Thyroid gland (tissue), 4 donors: ENCODE measurements around the gene CACNG7. TPM values are rescaled to one million over a fixed set of nuclear protein-coding genes. Genes with fewer than 3 reads are reported as not detected.

Experiments
- DNase-seq, 2 donors: peaks; one replicate each; pipeline ENCODE4 v3.0.0-alpha.2; 2019
- H3K27ac ChIP-seq, 3 donors: fragments of 200-600 bp; sonication (generic); 1 replicate in 2 of 3; 2 replicates in 1 of 3; pipeline ENCODE4 v1.5.1; 2016 to 2019; ENCODE audit warnings: mild to moderate bottlenecking in 1 of 3, moderate library complexity in 1 of 3
- H3K27me3 ChIP-seq: fragments of 200-600 bp; sonication (generic); one replicate; pipeline ENCODE4 v1.5.1; 2019
- H3K36me3 ChIP-seq, 2 donors: fragments of 200-600 bp; sonication (generic); one replicate each; pipeline ENCODE4 v1.5.1; 2016 to 2019
- H3K4me1 ChIP-seq, 2 donors: fragments of 200-600 bp; sonication (generic); one replicate each; pipeline ENCODE4 v1.5.1; 2017 to 2019
- H3K4me3 ChIP-seq, 3 donors: fragments of 200-600 bp; sonication (generic); replicated peaks in 1 of 3; 1 replicate in 2 of 3; 2 replicates in 1 of 3; pipeline ENCODE4 v1.5.1; 2016; ENCODE audit warnings: mild to moderate bottlenecking in 1 of 3
- H3K9me3 ChIP-seq: fragments of 200-600 bp; sonication (generic); one replicate; pipeline ENCODE4 v1.5.1; 2017
- POLR2A ChIP-seq, 2 donors: fragments of 450-650 bp; IDR thresholded peaks; one replicate each; pipeline ENCODE4 v1.6.1; 2017; ENCODE audit warnings: antibody characterized with exemption in 2 of 2, mild to moderate bottlenecking in 2 of 2, moderate library complexity in 1 of 2
- WGBS, 2 donors: methylation state at CpG; one replicate each; pipeline ENCODE4 v1.1.5; 2017; 5-methylcytosine and 5-hydroxymethylcytosine counted together
- intact Hi-C: fragments of 100-400 bp; cut with DNase I; formaldehyde crosslinking; loops from one replicate; pipeline ENCODE4 v1.15.1; 2023
- total RNA-seq, 4 donors: library from RNA; depleted of rRNA; stranded (reverse); fragments of >200 nt; gene quantifications; one replicate each; pipeline ENCODE4 v1.2.3, GENCODE V29; 2016
- TF ChIP-seq, protein P1 (sequence below), 6 experiments: fragments of 200-600 bp in 3 of 6; fragments of 450-650 bp in 3 of 6; sonication (generic) in 3 of 6; IDR thresholded peaks; one replicate each; pipeline ENCODE4 v1.5.1; 2016 to 2019; ENCODE audit warnings: antibody characterized with exemption in 6 of 6, mild to moderate bottlenecking in 2 of 6, inconsistent platforms in 1 of 6, moderate library complexity in 1 of 6

The CACNG7 gene
- total RNA-seq, 4 donors from 2014 or later = not detected

DNA sequence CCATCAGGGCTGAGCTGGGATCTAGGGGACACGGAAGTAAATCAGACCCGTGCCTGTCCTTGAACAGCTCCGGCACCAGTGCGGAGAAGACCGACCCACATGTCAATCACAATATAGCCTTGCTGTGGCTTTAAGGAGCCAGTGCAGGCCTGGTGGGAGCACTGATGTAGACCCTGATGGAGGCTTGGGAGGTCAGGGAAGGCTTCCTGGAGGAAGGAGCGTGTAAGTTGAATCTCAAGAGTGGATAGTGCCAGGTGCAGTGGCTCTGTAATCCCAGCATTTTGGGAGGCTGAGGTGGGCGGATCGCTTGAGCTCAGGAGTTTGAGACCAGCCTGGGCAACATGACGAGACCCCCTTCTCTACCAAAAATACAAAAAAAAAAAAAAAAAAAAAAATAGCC is 42.9 kb downstream of the CACNG7 start:
- 80 to 87% methylated on average over 9 of the region's 9 CpGs for WGBS, 2 donors
- Histone ChIP-seq H3K4me3 (no peak overlapping the region), H3K27me3 (no peaks in the 10 kb centered on the region), H3K36me3 (no peaks in the 10 kb centered on the region), H3K9me3 (no peaks in the 10 kb centered on the region), H3K4me1 (no peaks in the 10 kb centered on the region), H3K27ac (no peak overlapping the region)
- TF ChIP-seq POLR2A (IDR thresholded peaks at IDR 0.05) = no peak
- TF ChIP-seq, protein P1, sequence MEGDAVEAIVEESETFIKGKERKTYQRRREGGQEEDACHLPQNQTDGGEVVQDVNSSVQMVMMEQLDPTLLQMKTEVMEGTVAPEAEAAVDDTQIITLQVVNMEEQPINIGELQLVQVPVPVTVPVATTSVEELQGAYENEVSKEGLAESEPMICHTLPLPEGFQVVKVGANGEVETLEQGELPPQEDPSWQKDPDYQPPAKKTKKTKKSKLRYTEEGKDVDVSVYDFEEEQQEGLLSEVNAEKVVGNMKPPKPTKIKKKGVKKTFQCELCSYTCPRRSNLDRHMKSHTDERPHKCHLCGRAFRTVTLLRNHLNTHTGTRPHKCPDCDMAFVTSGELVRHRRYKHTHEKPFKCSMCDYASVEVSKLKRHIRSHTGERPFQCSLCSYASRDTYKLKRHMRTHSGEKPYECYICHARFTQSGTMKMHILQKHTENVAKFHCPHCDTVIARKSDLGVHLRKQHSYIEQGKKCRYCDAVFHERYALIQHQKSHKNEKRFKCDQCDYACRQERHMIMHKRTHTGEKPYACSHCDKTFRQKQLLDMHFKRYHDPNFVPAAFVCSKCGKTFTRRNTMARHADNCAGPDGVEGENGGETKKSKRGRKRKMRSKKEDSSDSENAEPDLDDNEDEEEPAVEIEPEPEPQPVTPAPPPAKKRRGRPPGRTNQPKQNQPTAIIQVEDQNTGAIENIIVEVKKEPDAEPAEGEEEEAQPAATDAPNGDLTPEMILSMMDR (IDR thresholded peaks at IDR 0.05) = no peak
- intact Hi-C loops = no loop called here
- DNase-seq = no peak

DNA sequence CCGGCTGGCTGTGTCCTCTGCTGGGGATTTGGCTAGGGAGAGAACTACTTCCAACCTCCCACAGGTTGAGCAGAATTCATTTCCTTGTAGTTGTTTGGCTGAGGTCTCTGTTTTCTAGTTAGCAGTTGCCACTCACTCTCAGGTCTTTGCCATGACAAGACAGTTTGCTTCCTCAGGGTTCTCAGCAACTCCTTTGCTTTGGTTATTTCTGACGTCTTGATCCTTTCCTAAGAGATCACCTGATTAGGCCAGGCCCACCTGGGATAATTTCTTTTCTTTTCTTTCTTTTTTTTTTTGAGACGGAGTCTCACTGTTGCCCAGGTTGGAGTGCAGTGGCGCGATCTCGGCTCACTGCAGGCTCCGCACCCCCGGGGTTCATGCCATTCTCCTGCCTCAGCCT is 44.3 kb downstream of the CACNG7 start:
- DNase-seq = no peak
- WGBS, 2 donors = 91 to 94% methylated on average over 8 of the region's 8 CpGs
- TF ChIP-seq, protein P1 (IDR thresholded peaks at IDR 0.05) = no peak
- TF ChIP-seq POLR2A (IDR thresholded peaks at IDR 0.05) = no peak
- Histone ChIP-seq H3K4me3 (no peak overlapping the region), H3K27me3 (peaks cover 9% of the 10 kb centered on the region), H3K9me3 (no peaks in the 10 kb centered on the region), H3K27ac (no peak overlapping the region), H3K36me3 (no peaks in the 10 kb centered on the region), H3K4me1 (no peaks in the 10 kb centered on the region)
- intact Hi-C loops = no loop called here

DNA sequence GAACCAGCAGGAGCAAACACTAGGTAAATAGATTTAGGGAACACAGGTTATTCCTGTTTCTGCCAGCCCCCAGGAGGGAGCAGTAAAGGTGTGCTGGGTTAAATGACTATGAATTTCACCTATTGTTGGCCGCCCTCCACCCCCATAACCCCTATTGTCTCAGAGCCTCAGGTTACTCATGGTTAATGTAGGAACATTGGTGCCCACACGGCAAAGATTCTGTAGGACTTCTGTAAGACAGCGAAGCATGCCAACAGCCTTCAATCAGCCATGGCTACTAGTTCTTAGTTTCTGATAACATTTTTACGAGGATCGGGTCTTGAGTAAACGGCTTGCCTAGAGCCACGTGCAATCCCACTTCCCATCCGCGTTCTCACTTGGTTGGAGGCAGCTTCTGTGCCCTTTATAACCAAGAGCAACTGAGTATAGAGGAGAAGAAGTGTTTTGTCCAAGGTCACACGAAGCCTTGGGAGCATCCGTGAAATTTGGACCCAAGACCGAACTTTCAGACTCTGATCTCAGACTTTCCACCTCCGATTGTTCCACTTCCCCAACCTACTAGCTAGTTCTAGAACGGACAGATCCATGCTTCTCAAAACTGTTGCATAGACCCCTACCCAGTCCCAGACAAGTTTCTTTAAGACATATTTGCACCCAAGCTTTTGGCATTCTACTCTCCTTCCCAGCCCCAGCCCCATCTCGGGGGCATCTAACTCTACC is 48.5 kb downstream of the CACNG7 start:
- no peak for DNase-seq
- WGBS, 2 donors = 4 to 5% methylated on average over 15 of the region's 15 CpGs
- Histone ChIP-seq H3K4me3 (no peak overlapping the region), H3K4me1 (no peaks in the 10 kb centered on the region), H3K9me3 (no peaks in the 10 kb centered on the region), H3K27me3 (peaks cover 19% of the 10 kb centered on the region), H3K27ac (no peak overlapping the region), H3K36me3 (no peaks in the 10 kb centered on the region)
- TF ChIP-seq POLR2A (IDR thresholded peaks at IDR 0.05) = no peak
- TF ChIP-seq, protein P1 (IDR thresholded peaks at IDR 0.05) = no peak
- intact Hi-C loops = no loop called here

DNA sequence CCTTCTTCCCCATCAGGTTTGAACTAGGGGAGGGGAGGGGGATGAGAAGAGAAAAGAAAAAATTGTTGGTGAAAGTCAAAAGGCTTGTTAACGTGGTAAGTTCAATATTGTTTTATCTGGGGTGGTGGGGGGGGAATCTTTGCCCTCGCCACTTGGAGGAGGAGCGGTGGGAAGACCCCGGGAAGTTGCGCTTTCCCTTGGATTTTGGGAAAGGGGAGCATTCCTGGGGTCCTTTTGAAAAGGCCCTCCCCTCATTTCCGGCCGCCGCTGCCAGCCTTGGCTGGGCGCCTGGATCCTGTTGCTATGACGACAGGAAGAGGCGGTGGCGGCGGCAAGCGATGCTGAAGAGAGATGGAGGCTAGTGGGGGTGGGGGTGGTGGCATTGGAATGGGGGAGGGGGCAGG is 49.1 kb downstream of the CACNG7 start:
- Histone ChIP-seq H3K4me3 (no peak overlapping the region), H3K27ac (no peak overlapping the region), H3K36me3 (no peaks in the 10 kb centered on the region), H3K9me3 (no peaks in the 10 kb centered on the region), H3K27me3 (peaks cover 19% of the 10 kb centered on the region), H3K4me1 (no peaks in the 10 kb centered on the region)
- 3 to 4% methylated on average over 10 to 14 of the region's 14 CpGs for WGBS, 2 donors
- intact Hi-C loops = no loop called here
- no peak for DNase-seq
- TF ChIP-seq, protein P1 (IDR thresholded peaks at IDR 0.05) = no peak
- no peak for TF ChIP-seq POLR2A (IDR thresholded peaks at IDR 0.05)

DNA sequence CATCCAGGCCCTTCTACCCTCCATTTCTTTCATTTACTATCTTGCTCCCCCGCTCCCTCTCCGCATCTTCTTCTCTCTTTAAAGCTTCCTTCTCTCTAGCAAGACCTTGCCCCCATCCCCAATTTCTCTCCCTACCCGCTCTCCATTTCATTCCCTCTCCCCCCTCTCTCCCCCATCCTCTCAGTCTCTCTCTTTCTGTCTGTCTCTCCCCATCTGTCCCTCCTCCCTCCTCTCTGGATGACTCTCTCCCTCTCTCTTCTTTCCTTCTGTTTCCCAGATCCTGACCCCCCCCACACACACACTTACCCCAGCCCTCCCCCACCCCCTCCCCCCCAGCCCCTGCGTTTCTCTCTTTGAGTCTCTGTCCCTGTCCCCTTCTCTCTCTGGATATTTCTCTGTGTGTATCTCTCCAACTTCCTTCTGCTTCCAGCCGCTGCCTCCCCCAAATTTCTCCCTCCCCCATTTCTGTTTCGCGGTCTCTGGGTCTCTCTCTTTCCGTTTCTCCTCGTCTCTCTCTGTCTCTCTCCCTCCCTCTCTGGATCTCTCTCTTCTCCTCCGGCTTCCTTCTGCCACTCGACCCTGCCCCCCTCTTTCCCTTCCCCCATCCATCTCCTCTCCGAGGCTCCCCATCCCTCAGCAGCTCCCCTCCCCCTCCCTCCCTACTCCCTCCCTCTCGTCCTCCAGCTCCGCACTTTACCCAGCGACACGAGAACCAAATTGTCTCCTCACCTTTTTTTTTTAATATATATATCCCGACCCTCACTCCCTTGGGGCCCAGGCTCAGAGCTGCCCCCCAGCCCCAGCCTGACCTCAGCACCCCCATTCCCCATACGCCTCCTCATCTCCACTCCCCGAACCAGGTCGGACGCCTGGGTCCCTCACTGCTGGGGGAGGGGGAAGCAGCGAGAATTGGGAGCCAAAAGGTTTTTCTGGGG is 50.0 kb downstream of the CACNG7 start:
- no peaks in the 10 kb centered on the region for H3K9me3 ChIP-seq
- 1 to 3% methylated on average over 19 to 21 of the region's 22 CpGs for WGBS, 2 donors
- intact Hi-C loops = no loop called here
- peaks cover 19% of the 10 kb centered on the region for H3K27me3 ChIP-seq
- no peaks in the 10 kb centered on the region for H3K36me3 ChIP-seq
- DNase-seq = no peak
- no peak overlapping the region for H3K27ac ChIP-seq
- no peak overlapping the region for H3K4me3 ChIP-seq
- TF ChIP-seq, protein P1 (IDR thresholded peaks at IDR 0.05) = no peak
- no peak for TF ChIP-seq POLR2A (IDR thresholded peaks at IDR 0.05)
- H3K4me1 ChIP-seq = no peaks in the 10 kb centered on the region
